Measurements from ENCODE around the gene LHX4. TPM values are rescaled to one million over a fixed set of nuclear protein-coding genes. Genes with fewer than 3 reads are reported as not detected.
A peak's percentile ranks its signal among the peaks of the same experiment; 100 is the strongest.

The LHX4 gene
- polyA plus RNA-seq (2013, experiment 1 of 2), result 0.01 TPM
- 0.01 TPM for polyA plus RNA-seq (2013, experiment 2 of 2)

- Histone ChIP-seq H3K4me1 (ENCODE audit: control insufficient read depth, insufficient read depth, low read depth, low read length) (peaks cover 46% of the 10 kb centered on the region), H3K18ac (ENCODE audit: low read depth in 1 of 2, low read length in 2 of 2) (peak within 1 kb of the TSS in 1 of 2 experiments; percentile 19), H4K91ac (ENCODE audit: low read length) (no peak within 1 kb of the TSS), H3K79me1 (replicated peaks; ENCODE audit: low read length, poor library complexity, severe bottlenecking) (no peaks in the 10 kb centered on the region), H2BK15ac (ENCODE audit: low read depth, poor library complexity, severe bottlenecking) (peak within 1 kb of the TSS; percentile 33), H3K36me3 (ENCODE audit: control insufficient read depth in 1 of 2, insufficient read depth in 2 of 2, low read depth in 1 of 2, low read length in 2 of 2) (no peaks in the 10 kb centered on the region), H2BK120ac (ENCODE audit: low read depth, low read length) (no peak within 1 kb of the TSS), H2AK5ac (ENCODE audit: low read length, severe bottlenecking) (no peak within 1 kb of the TSS), H3K9me3 (ENCODE audit: control insufficient read depth, low read length) (no peaks in the 10 kb centered on the region), H2BK5ac (ENCODE audit: low read depth, low read length, poor library complexity, severe bottlenecking) (no peak within 1 kb of the TSS), H3K9ac (ENCODE audit: low read length) (no peak within 1 kb of the TSS), H3K27me3 (ENCODE audit: control insufficient read depth in 1 of 2, insufficient read depth in 1 of 2, low read length in 2 of 2) (peaks cover 65 to 91% of the 10 kb centered on the region in 2 experiments), H3K14ac (ENCODE audit: low read length in 2 of 2) (no peak within 1 kb of the TSS), H2BK12ac (ENCODE audit: low read length in 2 of 2) (peak within 1 kb of the TSS in 1 of 2 experiments; percentile 19), H3K4ac (ENCODE audit: low read depth in 1 of 2, low read length in 2 of 2) (no peak within 1 kb of the TSS), H2AFZ (ENCODE audit: low read depth, low read length) (peak within 1 kb of the TSS; percentile 77), H3K23ac (ENCODE audit: low read length in 2 of 2) (peak within 1 kb of the TSS in 1 of 2 experiments; percentile 84), H3K4me3 (ENCODE audit: insufficient read depth in 1 of 2, low read depth in 1 of 2, low read length in 2 of 2) (peak within 1 kb of the TSS; percentile 66 to 75), H3K27ac (ENCODE audit: low read length, poor library complexity, severe bottlenecking) (no peak within 1 kb of the TSS), H4K8ac (ENCODE audit: low read length) (no peak within 1 kb of the TSS), H3K4me2 (ENCODE audit: low read length, poor library complexity, severe bottlenecking) (peak within 1 kb of the TSS; percentile 100)
- DNase-seq, result peak; percentile 38
- 1% methylated on average over 70 of the region's 105 CpGs for WGBS
Observed at GRCh38 chr1:180229483-180230415, at the start of gene LHX4. TSS of gene LHX4 (plus strand) at chr1:180230264. CDS start at chr1:180230530, 266 bp downstream.

- H3K4ac ChIP-seq (ENCODE audit: low read depth in 1 of 2, low read length in 2 of 2), result no peak overlapping the region
- no peaks in the 10 kb centered on the region for H3K9me3 ChIP-seq (ENCODE audit: control insufficient read depth, low read length)
- no peak overlapping the region for H4K91ac ChIP-seq (ENCODE audit: low read length)
- no peak overlapping the region for H3K23ac ChIP-seq (ENCODE audit: low read length in 2 of 2)
- H2BK5ac ChIP-seq (ENCODE audit: low read depth, low read length, poor library complexity, severe bottlenecking), result no peak overlapping the region
- WGBS, result 84% methylated on average over 7 of the region's 7 CpGs
- no peaks in the 10 kb centered on the region for H3K27me3 ChIP-seq (ENCODE audit: control insufficient read depth in 1 of 2, insufficient read depth in 1 of 2, low read length in 2 of 2)
- H3K4me3 ChIP-seq (ENCODE audit: insufficient read depth in 1 of 2, low read depth in 1 of 2, low read length in 2 of 2), result no peak overlapping the region
- H3K79me1 ChIP-seq (replicated peaks; ENCODE audit: low read length, poor library complexity, severe bottlenecking), result peaks cover 4% of the 10 kb centered on the region
- H3K36me3 ChIP-seq (ENCODE audit: control insufficient read depth in 1 of 2, insufficient read depth in 2 of 2, low read depth in 1 of 2, low read length in 2 of 2), result peaks cover 56 to 60% of the 10 kb centered on the region in 2 experiments
- H3K4me2 ChIP-seq (ENCODE audit: low read length, poor library complexity, severe bottlenecking), result no peak overlapping the region
- DNase-seq, result peak; percentile 22
- H2BK12ac ChIP-seq (ENCODE audit: low read length in 2 of 2), result no peak overlapping the region
- H4K8ac ChIP-seq (ENCODE audit: low read length), result no peak overlapping the region
- no peak overlapping the region for H3K9ac ChIP-seq (ENCODE audit: low read length)
- H3K27ac ChIP-seq (ENCODE audit: low read length, poor library complexity, severe bottlenecking), result no peak overlapping the region
- H3K14ac ChIP-seq (ENCODE audit: low read length in 2 of 2), result no peak overlapping the region
- no peak overlapping the region for H2AK5ac ChIP-seq (ENCODE audit: low read length, severe bottlenecking)
- no peak overlapping the region for H2BK120ac ChIP-seq (ENCODE audit: low read depth, low read length)
- H3K18ac ChIP-seq (ENCODE audit: low read depth in 1 of 2, low read length in 2 of 2), result no peak overlapping the region
- H3K4me1 ChIP-seq (ENCODE audit: control insufficient read depth, insufficient read depth, low read depth, low read length), result no peaks in the 10 kb centered on the region
- H2BK15ac ChIP-seq (ENCODE audit: low read depth, poor library complexity, severe bottlenecking), result no peak overlapping the region
- H2AFZ ChIP-seq (ENCODE audit: low read depth, low read length), result no peak overlapping the region
Observed at GRCh38 chr1:180181048-180181447, 49.0 kb upstream of the LHX4 start.

- Histone ChIP-seq H2BK15ac (ENCODE audit: low read depth, poor library complexity, severe bottlenecking) (no peak overlapping the region), H3K4me3 (ENCODE audit: insufficient read depth in 1 of 2, low read depth in 1 of 2, low read length in 2 of 2) (no peak overlapping the region), H2BK5ac (ENCODE audit: low read depth, low read length, poor library complexity, severe bottlenecking) (no peak overlapping the region), H2BK120ac (ENCODE audit: low read depth, low read length) (no peak overlapping the region), H4K8ac (ENCODE audit: low read length) (no peak overlapping the region), H3K4me2 (ENCODE audit: low read length, poor library complexity, severe bottlenecking) (no peak overlapping the region), H4K91ac (ENCODE audit: low read length) (no peak overlapping the region), H3K4ac (ENCODE audit: low read depth in 1 of 2, low read length in 2 of 2) (no peak overlapping the region), H3K18ac (ENCODE audit: low read depth in 1 of 2, low read length in 2 of 2) (no peak overlapping the region), H2AK5ac (ENCODE audit: low read length, severe bottlenecking) (no peak overlapping the region), H2BK12ac (ENCODE audit: low read length in 2 of 2) (no peak overlapping the region), H3K36me3 (ENCODE audit: control insufficient read depth in 1 of 2, insufficient read depth in 2 of 2, low read depth in 1 of 2, low read length in 2 of 2) (peaks cover 62 to 70% of the 10 kb centered on the region in 2 experiments), H3K27ac (ENCODE audit: low read length, poor library complexity, severe bottlenecking) (no peak overlapping the region), H3K14ac (ENCODE audit: low read length in 2 of 2) (no peak overlapping the region), H3K79me1 (replicated peaks; ENCODE audit: low read length, poor library complexity, severe bottlenecking) (peaks cover 4% of the 10 kb centered on the region), H3K4me1 (ENCODE audit: control insufficient read depth, insufficient read depth, low read depth, low read length) (peaks cover 5% of the 10 kb centered on the region), H2AFZ (ENCODE audit: low read depth, low read length) (no peak overlapping the region), H3K27me3 (ENCODE audit: control insufficient read depth in 1 of 2, insufficient read depth in 1 of 2, low read length in 2 of 2) (no peaks in the 10 kb centered on the region), H3K23ac (ENCODE audit: low read length in 2 of 2) (no peak overlapping the region), H3K9me3 (ENCODE audit: control insufficient read depth, low read length) (no peaks in the 10 kb centered on the region), H3K9ac (ENCODE audit: low read length) (no peak overlapping the region)
- no peak for DNase-seq
- WGBS, result 93% methylated on average over 23 of the region's 23 CpGs
Observed at GRCh38 chr1:180181996-180182642, 47.9 kb upstream of the LHX4 start.
